ENCODE measurements around the gene TMEM123. TPM values are rescaled to one million over a fixed set of nuclear protein-coding genes. Genes with fewer than 3 reads are reported as not detected.
"Not testable (repeated sequence)": the region's sequence is repeated elsewhere in the genome, so short reads cannot be mapped to it uniquely, and the experiment has no call there.

TMEM123 gene
- polyA plus RNA-seq, 3 donors: 32.5 to 43.7 (median 33.1) TPM

DNA sequence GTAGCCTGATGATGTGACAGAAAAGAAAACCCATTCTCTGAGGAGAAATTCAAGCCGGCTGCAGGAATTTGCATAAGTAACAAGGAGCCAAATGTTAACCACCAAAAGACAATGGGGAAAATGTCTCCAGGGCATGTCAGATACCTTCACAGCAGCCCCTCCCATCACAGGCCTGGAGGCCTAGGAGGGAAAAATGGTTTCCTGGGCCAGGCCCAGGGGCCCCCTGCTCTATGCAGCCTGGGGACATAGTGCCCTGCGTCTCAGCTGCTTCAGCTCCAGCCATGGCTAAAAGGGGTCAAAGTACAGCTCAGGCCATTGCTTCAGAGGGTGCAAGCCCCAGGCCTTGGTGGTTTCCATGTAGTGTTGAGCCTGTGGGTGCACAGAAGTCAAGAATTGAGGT, 20.0 kb downstream of the TMEM123 start:
- 96 to 100% (median 96%) methylated on average over 2 of the region's 2 CpGs for WGBS, 3 donors
- H3K27ac ChIP-seq (ENCODE audit: low read depth, low read length): not testable (repeated sequence)

GRCh38 chr11:102431404-102431803, 21.2 kb downstream of the TMEM123 start:
- WGBS, 3 donors: 96 to 97% (median 96%) methylated on average over 2 of the region's 2 CpGs
- no peak overlapping the region for H3K27ac ChIP-seq (ENCODE audit: low read depth, low read length)

GRCh38 chr11:102430158-102430836, 22.3 kb downstream of the TMEM123 start:
- no peak overlapping the region for H3K27ac ChIP-seq (ENCODE audit: low read depth, low read length)
- 55 to 63% (median 62%) methylated on average over 3 of the region's 3 CpGs for WGBS, 3 donors

DNA sequence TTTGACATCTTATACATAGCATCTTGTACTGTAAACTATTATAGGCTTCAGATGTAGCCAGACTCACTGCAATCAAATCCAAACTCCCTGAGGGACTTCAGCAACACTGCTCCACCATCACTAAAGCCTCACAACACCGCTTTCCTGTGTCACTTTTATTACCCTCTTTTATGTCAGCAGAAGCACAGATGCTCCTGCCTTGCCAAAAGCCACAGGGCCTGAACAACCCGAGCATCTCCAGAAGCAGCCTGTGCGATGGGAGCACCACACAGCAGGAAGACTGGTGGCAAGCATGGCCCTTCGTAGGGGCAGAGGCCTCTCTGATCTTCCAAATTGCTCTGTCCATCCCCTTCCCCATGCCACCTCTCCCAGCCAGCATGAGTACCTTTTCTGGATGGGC, 22.9 kb downstream of the TMEM123 start:
- no peak overlapping the region for H3K27ac ChIP-seq (ENCODE audit: low read depth, low read length)
- WGBS, 3 donors: 72 to 85% (median 84%) methylated on average over 4 of the region's 4 CpGs

GRCh38 chr11:102429226-102429625, 23.3 kb downstream of the TMEM123 start:
- 72 to 78% (median 74%) methylated on average over 3 of the region's 3 CpGs for whole genome bisulfite sequencing, 3 donors
- H3K27ac ChIP-seq (ENCODE audit: low read depth, low read length): no peak overlapping the region

DNA sequence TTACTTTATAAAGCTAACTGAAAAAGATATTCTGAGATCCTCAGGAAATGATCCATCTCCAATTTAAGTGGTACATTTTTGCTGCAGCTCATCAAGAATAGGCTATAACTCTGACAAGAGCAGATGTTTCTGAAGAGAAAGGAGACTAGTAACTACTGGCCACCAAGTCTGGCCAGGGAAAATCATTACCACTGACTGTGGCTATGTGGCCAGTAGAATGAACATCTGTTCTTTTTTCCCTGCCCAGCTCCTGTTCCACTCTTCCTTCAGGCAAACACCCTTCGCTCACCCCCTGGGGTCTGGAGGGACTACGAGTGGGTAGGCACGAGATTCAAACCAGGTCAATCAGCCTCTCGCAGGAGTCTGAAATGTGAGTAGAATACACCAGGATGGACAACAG, 23.9 kb downstream of the TMEM123 start:
- no peak overlapping the region for H3K27ac ChIP-seq (ENCODE audit: low read depth, low read length)

DNA sequence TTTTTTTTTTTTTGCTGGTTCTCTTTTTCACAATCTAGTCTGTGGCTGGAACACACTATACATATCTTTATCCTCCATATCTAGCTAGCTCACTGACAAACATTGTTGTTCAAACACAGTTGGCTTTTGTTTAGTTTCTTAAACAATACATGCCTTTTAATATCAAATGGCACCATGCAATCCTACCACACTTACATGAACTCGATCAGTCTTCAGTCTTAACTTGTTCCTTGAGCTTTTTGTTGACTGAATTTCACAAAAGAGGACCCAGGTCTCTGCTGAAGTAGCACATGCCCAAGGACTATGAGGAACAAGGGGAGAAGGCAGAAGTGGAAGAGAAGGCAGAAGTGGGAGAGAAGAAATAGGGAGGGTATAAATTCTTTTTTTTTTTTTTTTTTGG, 25.5 kb downstream of the TMEM123 start:
- 0% methylated on average over 1 of the region's 1 CpG for WGBS, 3 donors
- no peak overlapping the region for H3K27ac ChIP-seq (ENCODE audit: low read depth, low read length)

More for the DNA sequence above, 23.9 kb downstream of the TMEM123 start:
- WGBS, 3 donors: 94 to 96% (median 95%) methylated on average over 4 of the region's 4 CpGs

- no peak overlapping the region for H3K27ac ChIP-seq (ENCODE audit: low read depth, low read length)
Measured at GRCh38 chr11:102426570-102426969, 26.0 kb downstream of the TMEM123 start.

DNA sequence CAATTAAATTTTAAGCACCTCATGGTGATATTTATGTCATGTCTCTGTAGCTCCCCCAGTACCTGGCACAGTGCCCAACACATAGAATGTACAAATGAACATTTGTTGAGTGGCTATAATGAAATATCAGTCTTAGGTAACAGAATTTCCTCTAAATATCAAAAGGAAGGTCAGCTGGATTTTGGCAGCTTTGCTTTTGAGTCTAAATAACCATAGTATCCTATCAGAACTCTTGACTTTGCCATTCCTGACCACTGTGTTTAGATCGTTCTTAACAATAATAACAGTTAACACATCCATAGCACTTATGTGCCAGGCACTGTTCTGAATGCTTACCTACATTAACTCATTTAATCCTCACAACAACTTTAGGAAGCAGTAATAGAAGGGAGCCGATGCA, 26.6 kb downstream of the TMEM123 start:
- 76 to 85% (median 83%) methylated on average over 2 of the region's 2 CpGs for WGBS, 3 donors
- H3K27ac ChIP-seq (ENCODE audit: low read depth, low read length): no peak overlapping the region

- H3K27ac ChIP-seq (ENCODE audit: low read depth, low read length): no peak overlapping the region
- 92 to 97% (median 96%) methylated on average over 1 of the region's 1 CpG for WGBS, 3 donors
Measured at GRCh38 chr11:102423936-102424335, 28.6 kb downstream of the TMEM123 start.

DNA sequence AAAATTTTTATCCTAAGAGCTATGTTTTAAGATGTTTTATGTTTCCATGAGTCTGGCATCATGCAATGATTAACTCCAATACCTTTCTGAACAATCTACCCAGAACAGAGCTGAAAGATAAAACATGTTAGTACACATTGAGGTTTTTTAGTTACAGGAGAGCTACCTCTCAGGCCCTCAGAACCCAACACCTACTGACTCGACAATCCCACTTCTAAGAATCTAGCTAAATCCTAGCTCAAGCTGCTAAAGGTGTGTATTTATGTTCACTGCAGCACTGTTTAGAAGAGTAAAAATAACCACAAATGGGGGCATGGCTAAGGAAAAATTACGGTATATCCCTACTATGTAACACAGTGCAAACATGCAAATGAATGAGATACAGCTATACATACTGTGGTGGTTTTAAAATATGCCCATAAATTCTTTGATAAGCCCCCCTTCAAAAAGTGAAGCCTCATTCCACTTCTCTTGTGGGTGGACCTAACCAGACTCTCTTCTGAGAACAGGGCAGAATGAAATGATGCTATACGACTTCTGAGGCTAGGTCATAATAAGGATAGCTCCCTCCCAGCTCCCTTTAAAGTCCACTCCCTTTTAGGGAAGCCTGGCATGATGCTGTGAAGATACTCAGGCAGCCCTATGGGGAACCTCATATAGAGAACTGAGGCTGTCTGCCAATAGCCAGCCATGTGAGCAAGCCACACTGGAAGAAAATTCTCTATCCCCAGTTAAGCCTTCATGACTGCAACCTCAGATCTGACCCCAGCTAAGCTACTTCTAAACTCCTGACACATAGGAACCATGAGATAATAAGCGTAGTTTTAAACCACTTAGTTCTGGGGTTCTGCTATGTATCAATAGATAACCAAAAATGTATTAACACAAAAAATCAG, 29.5 kb downstream of the TMEM123 start:
- no peak overlapping the region for H3K27ac ChIP-seq (ENCODE audit: low read depth, low read length)
- WGBS, 3 donors: 86 to 87% (median 86%) methylated on average over 4 of the region's 4 CpGs

GRCh38 chr11:102421261-102421660, 31.3 kb downstream of the TMEM123 start:
- no peak overlapping the region for H3K27ac ChIP-seq (ENCODE audit: low read depth, low read length)
- 28 to 51% (median 43%) methylated on average over 3 of the region's 3 CpGs for WGBS, 3 donors

- 70 to 90% (median 87%) methylated on average over 2 of the region's 2 CpGs for WGBS, 3 donors
- no peak overlapping the region for H3K27ac ChIP-seq (ENCODE audit: low read depth, low read length)
Measured at GRCh38 chr11:102420547-102420946, 32.0 kb downstream of the TMEM123 start.

DNA sequence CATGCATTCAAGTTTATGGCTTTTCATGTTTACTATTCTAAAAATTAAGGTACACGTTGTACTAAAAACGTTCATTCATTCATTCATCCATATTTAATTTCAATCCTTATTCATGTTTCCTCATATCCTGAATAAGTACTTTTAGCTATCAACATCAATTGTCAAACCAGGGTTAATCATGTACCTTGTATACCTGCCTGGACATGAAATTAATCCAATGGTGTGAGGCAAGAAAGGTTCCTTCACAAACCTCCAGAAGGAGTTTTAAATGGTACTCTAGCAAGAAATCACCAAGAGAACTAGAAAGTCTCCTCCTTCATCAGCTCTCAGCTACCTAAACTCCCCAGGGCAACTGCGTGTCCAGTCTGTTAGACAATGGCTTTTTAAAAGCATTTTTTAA, 33.4 kb downstream of the TMEM123 start:
- H3K27ac ChIP-seq (ENCODE audit: low read depth, low read length): no peak overlapping the region
- WGBS, 3 donors: 58 to 90% (median 90%) methylated on average over 3 of the region's 3 CpGs

DNA sequence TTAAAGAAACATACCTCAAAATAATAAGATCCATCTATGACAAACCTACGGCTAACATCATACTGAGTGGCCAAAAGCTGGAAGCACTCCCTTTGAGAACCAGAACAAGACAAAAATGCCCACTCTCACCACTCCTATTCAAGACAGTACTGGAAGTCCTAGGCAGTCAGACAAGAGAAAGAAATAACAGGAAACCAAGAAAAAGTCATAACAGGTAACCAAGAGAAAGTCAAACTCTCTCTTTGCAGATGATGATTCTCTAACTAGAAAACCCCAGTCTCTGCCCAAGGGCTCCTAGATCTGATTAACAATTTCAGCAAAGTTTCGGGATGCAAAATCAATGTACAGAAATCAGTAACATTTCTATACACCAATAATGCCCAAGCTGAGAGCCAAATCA, 35.6 kb downstream of the TMEM123 start:
- no peak overlapping the region for H3K27ac ChIP-seq (ENCODE audit: low read depth, low read length)

GRCh38 chr11:102415304-102415916, 37.2 kb downstream of the TMEM123 start:
- no peak overlapping the region for H3K27ac ChIP-seq (ENCODE audit: low read depth, low read length)
- 76 to 91% (median 88%) methylated on average over 1 of the region's 1 CpG for WGBS, 3 donors

More for the DNA sequence above, 35.6 kb downstream of the TMEM123 start:
- WGBS, 3 donors: 95 to 99% (median 96%) methylated on average over 2 of the region's 2 CpGs

- WGBS, 3 donors: 95 to 100% (median 97%) methylated on average over 2 of the region's 2 CpGs
- no peak overlapping the region for H3K27ac ChIP-seq (ENCODE audit: low read depth, low read length)
Measured at GRCh38 chr11:102414559-102414958, 38.0 kb downstream of the TMEM123 start.

DNA sequence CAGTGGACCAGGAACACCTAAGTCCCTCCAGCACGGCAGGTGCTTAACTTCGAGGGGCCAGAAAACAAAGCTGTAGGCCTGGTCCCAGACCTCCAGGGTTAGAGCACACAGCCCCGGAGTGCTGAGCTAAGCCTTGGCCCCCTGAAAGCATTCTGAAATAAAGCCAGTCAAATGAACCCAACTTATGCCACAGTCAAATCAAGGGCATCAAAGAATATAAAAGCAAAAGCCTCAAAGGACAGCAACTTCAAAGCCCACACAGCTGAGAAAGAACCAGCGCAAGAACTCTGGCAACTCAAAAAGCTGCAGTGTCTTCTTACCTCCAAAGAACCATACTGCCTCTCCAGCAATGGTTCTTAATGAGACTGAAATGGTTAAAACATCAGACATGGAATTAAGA, 39.1 kb downstream of the TMEM123 start:
- H3K27ac ChIP-seq (ENCODE audit: low read depth, low read length): no peak overlapping the region
- 96 to 100% (median 96%) methylated on average over 4 of the region's 4 CpGs for whole genome bisulfite sequencing, 3 donors

- 94 to 96% (median 95%) methylated on average over 7 of the region's 7 CpGs for WGBS, 3 donors
- H3K27ac ChIP-seq (ENCODE audit: low read depth, low read length): no peak overlapping the region
Measured at GRCh38 chr11:102411142-102411541, 41.4 kb downstream of the TMEM123 start.

Data from adipose tissue (tissue), 3 donors.